ENCODE measurements around the gene DHX32. TPM values are rescaled to one million over a fixed set of nuclear protein-coding genes. Genes with fewer than 3 reads are reported as not detected.

DHX32 gene
- polyA plus RNA-seq, 1 donor from 2014 or later = 25.2 TPM

DNA sequence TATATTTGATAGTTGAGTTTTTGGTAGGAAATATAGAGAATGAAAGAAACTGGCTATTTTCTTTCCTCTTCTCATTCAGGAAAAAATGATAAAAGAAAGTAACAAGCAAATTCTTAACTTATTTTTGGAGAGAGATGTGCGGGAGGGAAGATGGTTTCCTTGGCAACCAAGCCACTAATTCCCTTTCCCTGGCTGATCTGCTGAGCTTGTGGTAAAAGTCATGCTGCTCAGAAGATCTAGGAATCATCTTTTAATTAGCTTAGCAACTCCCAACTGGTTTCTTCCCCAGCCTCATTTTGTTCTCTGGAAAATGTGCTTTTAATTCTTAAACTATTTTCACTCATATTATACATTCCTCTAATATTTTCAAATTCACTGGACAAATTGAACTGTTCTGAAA is 69.8 kb downstream of the DHX32 start:
- H3K4me2 ChIP-seq (ENCODE audit: low read length) = no peak overlapping the region
- H3K9me2 ChIP-seq (ENCODE audit: insufficient read depth, low read length) = no peaks in the 10 kb centered on the region
- no peak overlapping the region for H2AFZ ChIP-seq (ENCODE audit: low read depth, low read length)
- no peaks in the 10 kb centered on the region for H4K20me1 ChIP-seq (ENCODE audit: insufficient read depth)
- no peaks in the 10 kb centered on the region for H3F3A ChIP-seq (ENCODE audit: insufficient read depth, low read length, poor library complexity, severe bottlenecking)
- no peak for TF ChIP-seq EZH2 (IDR thresholded peaks at IDR 0.05; ENCODE audit: borderline replicate concordance, insufficient read depth, low read length, poor library complexity, severe bottlenecking)
- TF ChIP-seq SMC3 (conservative IDR thresholded peaks at IDR 0.05; ENCODE audit: poor library complexity) = no peak
- TF ChIP-seq POLR2AphosphoS5 (IDR thresholded peaks at IDR 0.05) = no peak
- TF ChIP-seq RAD21 (conservative IDR thresholded peaks at IDR 0.05) = no peak
- TF ChIP-seq EP300 (conservative IDR thresholded peaks at IDR 0.05; ENCODE audit: poor library complexity, severe bottlenecking) = no peak
- no peak for TF ChIP-seq TAF1 (IDR thresholded peaks at IDR 0.05; ENCODE audit: low read depth)
- TF ChIP-seq, protein P1, sequence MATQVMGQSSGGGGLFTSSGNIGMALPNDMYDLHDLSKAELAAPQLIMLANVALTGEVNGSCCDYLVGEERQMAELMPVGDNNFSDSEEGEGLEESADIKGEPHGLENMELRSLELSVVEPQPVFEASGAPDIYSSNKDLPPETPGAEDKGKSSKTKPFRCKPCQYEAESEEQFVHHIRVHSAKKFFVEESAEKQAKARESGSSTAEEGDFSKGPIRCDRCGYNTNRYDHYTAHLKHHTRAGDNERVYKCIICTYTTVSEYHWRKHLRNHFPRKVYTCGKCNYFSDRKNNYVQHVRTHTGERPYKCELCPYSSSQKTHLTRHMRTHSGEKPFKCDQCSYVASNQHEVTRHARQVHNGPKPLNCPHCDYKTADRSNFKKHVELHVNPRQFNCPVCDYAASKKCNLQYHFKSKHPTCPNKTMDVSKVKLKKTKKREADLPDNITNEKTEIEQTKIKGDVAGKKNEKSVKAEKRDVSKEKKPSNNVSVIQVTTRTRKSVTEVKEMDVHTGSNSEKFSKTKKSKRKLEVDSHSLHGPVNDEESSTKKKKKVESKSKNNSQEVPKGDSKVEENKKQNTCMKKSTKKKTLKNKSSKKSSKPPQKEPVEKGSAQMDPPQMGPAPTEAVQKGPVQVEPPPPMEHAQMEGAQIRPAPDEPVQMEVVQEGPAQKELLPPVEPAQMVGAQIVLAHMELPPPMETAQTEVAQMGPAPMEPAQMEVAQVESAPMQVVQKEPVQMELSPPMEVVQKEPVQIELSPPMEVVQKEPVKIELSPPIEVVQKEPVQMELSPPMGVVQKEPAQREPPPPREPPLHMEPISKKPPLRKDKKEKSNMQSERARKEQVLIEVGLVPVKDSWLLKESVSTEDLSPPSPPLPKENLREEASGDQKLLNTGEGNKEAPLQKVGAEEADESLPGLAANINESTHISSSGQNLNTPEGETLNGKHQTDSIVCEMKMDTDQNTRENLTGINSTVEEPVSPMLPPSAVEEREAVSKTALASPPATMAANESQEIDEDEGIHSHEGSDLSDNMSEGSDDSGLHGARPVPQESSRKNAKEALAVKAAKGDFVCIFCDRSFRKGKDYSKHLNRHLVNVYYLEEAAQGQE (IDR thresholded peaks at IDR 0.05; ENCODE audit: borderline replicate concordance) = no peak
- peaks cover 4% of the 10 kb centered on the region for H3K36me3 ChIP-seq (ENCODE audit: insufficient read depth, low read length)
- H3K9me3 ChIP-seq (ENCODE audit: low read length) = no peaks in the 10 kb centered on the region
- H3K9ac ChIP-seq (ENCODE audit: low read length) = no peak overlapping the region
- H3K4me3 ChIP-seq (ENCODE audit: low read length) = no peak overlapping the region
- no peaks in the 10 kb centered on the region for H3K79me2 ChIP-seq (replicated peaks; ENCODE audit: insufficient read depth, low read length)
- H3K27ac ChIP-seq (ENCODE audit: low read length) = no peak overlapping the region
- no peaks in the 10 kb centered on the region for H3K27me3 ChIP-seq (ENCODE audit: insufficient read depth, low read depth, low read length)

DNA sequence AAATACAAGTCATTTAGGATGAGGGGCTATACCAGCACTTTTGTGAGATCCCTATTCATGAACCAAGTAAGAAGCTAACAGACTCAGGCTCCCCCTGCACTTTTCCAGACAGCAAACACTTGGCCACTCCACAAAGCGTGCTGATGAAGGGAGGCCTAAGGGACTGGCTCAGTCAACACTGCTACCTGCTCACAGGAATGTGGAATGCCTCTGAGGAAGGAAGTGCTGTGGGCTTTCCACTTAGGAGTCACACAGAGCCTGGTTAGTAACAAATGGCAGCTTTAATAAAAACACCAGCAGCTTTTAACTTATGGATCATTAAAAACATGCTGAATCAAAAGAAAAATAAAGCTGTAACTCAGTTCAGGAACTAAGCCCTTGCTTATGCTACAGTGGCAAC is 73.0 kb downstream of the DHX32 start:
- H3K4me3 ChIP-seq (ENCODE audit: low read length) = no peak overlapping the region
- no peak overlapping the region for H3K9ac ChIP-seq (ENCODE audit: low read length)
- no peak overlapping the region for H2AFZ ChIP-seq (ENCODE audit: low read depth, low read length)
- no peaks in the 10 kb centered on the region for H4K20me1 ChIP-seq (ENCODE audit: insufficient read depth)
- no peaks in the 10 kb centered on the region for H3K9me3 ChIP-seq (ENCODE audit: low read length)
- H3K9me2 ChIP-seq (ENCODE audit: insufficient read depth, low read length) = no peaks in the 10 kb centered on the region
- no peaks in the 10 kb centered on the region for H3K27me3 ChIP-seq (ENCODE audit: insufficient read depth, low read depth, low read length)
- H3F3A ChIP-seq (ENCODE audit: insufficient read depth, low read length, poor library complexity, severe bottlenecking) = no peaks in the 10 kb centered on the region
- H3K79me2 ChIP-seq (replicated peaks; ENCODE audit: insufficient read depth, low read length) = no peaks in the 10 kb centered on the region
- TF ChIP-seq SMC3 (conservative IDR thresholded peaks at IDR 0.05; ENCODE audit: poor library complexity) (no peak), EP300 (conservative IDR thresholded peaks at IDR 0.05; ENCODE audit: poor library complexity, severe bottlenecking) (no peak), CTCF (IDR thresholded peaks at IDR 0.05; ENCODE audit: poor library complexity, severe bottlenecking) (no peak), RAD21 (conservative IDR thresholded peaks at IDR 0.05) (no peak), MXI1 (conservative IDR thresholded peaks at IDR 0.05; ENCODE audit: poor library complexity, severe bottlenecking) (no peak), TAF1 (IDR thresholded peaks at IDR 0.05; ENCODE audit: low read depth) (no peak), EZH2 (IDR thresholded peaks at IDR 0.05; ENCODE audit: borderline replicate concordance, insufficient read depth, low read length, poor library complexity, severe bottlenecking) (no peak), POLR2AphosphoS5 (IDR thresholded peaks at IDR 0.05) (no peak)
- TF ChIP-seq, protein P1 (IDR thresholded peaks at IDR 0.05; ENCODE audit: borderline replicate concordance) = no peak
- no peak overlapping the region for H3K27ac ChIP-seq (ENCODE audit: low read length)
- H3K4me2 ChIP-seq (ENCODE audit: low read length) = no peak overlapping the region
- H3K36me3 ChIP-seq (ENCODE audit: insufficient read depth, low read length) = peaks cover 4% of the 10 kb centered on the region
